Measurements from ENCODE around the gene VPS26A. TPM values are rescaled to one million over a fixed set of nuclear protein-coding genes. Genes with fewer than 3 reads are reported as not detected.

Gene VPS26A
- total RNA-seq, 1 experiment from 2014 or later: 37.4 TPM

DNA sequence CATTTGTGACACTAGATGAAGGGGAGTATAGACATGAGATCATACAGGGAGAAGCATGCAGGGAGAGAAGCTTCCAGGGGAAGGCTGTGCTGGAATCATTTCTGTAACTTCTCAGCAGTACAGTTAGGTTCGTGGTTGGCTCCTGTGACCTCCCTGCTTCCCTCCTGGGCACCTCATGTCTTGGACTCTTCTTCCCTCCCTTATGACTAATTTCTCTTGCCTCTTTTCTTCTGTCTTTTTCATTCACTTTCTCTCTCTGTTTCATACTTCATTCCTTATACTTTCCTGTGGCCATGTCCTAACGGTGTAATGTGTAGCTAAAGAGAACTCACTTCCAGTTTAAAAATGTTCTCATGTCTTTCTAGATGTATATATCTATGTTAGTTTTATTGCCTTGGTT lies 77.1 kb downstream of the VPS26A start:
- H3K4me3 Mint-ChIP-seq: no peak overlapping the region
- TF ChIP-seq NFE2L1 (CRISPR knock-in tag; IDR thresholded peaks at IDR 0.05) (no peak), ZNF425 (CRISPR knock-in tag; conservative IDR thresholded peaks at IDR 0.05) (no peak), USF1 (CRISPR knock-in tag; IDR thresholded peaks at IDR 0.05) (no peak), E2F1 (CRISPR knock-in tag; IDR thresholded peaks at IDR 0.05) (no peak)
- DNase-seq (ENCODE audit: low spot score) (no peak), ATAC-seq (no peak)
- POLR2A ChIA-PET: no interaction called here
- no peaks in the 10 kb centered on the region for H3K4me1 Mint-ChIP-seq
- H3K9me3 Mint-ChIP-seq: no peaks in the 10 kb centered on the region
- CTCF ChIA-PET: no interaction called here
- H3K27me3 Mint-ChIP-seq (ENCODE audit: low read depth): no peaks in the 10 kb centered on the region
- peaks cover 18% of the 10 kb centered on the region for H3K36me3 Mint-ChIP-seq
- H3K27ac Mint-ChIP-seq: no peak overlapping the region

DNA sequence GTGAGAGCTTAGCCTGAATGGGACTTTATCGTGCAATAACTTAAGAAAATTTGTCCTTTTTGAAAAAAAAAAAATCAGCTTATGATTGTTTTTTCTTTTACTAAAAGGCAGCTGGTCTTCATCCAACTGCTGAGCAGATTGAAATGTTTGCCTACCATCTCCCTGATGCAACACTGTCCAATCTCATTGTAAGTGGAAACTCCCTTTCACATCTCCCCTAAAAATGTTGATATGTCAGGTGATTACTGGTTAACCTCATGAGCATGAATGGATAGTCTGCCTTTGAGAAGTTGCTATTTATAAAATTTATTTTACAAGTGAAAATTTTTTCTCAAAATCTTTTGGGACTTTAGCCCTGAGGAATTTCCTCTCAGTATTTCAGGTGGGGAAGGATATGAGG lies 78.4 kb downstream of the VPS26A start:
- H3K27ac Mint-ChIP-seq: no peak overlapping the region
- ChIA-PET POLR2A (no interaction called here), CTCF (interaction anchor here (1.0 kb wide), 1 partner anchor 205 kb away, joined by 4 read pairs; no protein-coding TSS in a partner anchor)
- DNase-seq (ENCODE audit: low spot score) (no peak), ATAC-seq (no peak)
- TF ChIP-seq, protein P1, sequence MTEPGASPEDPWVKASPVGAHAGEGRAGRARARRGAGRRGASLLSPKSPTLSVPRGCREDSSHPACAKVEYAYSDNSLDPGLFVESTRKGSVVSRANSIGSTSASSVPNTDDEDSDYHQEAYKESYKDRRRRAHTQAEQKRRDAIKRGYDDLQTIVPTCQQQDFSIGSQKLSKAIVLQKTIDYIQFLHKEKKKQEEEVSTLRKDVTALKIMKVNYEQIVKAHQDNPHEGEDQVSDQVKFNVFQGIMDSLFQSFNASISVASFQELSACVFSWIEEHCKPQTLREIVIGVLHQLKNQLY (CRISPR knock-in tag; IDR thresholded peaks at IDR 0.05): no peak
- no peak for TF ChIP-seq GABPB1 (CRISPR knock-in tag; IDR thresholded peaks at IDR 0.05)
- no peak for TF ChIP-seq ATF3 (CRISPR knock-in tag; conservative IDR thresholded peaks at IDR 0.05)
- no peak for TF ChIP-seq ESRRA (CRISPR knock-in tag; IDR thresholded peaks at IDR 0.05; ENCODE audit: borderline replicate concordance)
- TF ChIP-seq NFATC4 (CRISPR knock-in tag; IDR thresholded peaks at IDR 0.05): no peak
- TF ChIP-seq SMAD4 (CRISPR knock-in tag; IDR thresholded peaks at IDR 0.05): no peak
- TF ChIP-seq, protein P2, sequence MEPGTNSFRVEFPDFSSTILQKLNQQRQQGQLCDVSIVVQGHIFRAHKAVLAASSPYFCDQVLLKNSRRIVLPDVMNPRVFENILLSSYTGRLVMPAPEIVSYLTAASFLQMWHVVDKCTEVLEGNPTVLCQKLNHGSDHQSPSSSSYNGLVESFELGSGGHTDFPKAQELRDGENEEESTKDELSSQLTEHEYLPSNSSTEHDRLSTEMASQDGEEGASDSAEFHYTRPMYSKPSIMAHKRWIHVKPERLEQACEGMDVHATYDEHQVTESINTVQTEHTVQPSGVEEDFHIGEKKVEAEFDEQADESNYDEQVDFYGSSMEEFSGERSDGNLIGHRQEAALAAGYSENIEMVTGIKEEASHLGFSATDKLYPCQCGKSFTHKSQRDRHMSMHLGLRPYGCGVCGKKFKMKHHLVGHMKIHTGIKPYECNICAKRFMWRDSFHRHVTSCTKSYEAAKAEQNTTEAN (CRISPR knock-in tag; IDR thresholded peaks at IDR 0.05): no peak
- TF ChIP-seq GTF2I (CRISPR knock-in tag; conservative IDR thresholded peaks at IDR 0.05): no peak
- TF ChIP-seq, protein P3, sequence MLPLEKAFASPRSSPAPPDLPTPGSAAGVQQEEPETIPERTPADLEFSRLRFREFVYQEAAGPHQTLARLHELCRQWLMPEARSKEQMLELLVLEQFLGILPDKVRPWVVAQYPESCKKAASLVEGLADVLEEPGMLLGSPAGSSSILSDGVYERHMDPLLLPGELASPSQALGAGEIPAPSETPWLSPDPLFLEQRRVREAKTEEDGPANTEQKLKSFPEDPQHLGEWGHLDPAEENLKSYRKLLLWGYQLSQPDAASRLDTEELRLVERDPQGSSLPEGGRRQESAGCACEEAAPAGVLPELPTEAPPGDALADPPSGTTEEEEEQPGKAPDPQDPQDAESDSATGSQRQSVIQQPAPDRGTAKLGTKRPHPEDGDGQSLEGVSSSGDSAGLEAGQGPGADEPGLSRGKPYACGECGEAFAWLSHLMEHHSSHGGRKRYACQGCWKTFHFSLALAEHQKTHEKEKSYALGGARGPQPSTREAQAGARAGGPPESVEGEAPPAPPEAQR (CRISPR knock-in tag; IDR thresholded peaks at IDR 0.05): no peak
- no peak for TF ChIP-seq MXD4 (CRISPR knock-in tag; IDR thresholded peaks at IDR 0.05; ENCODE audit: borderline replicate concordance)
- no peak for TF ChIP-seq JAZF1 (CRISPR knock-in tag; IDR thresholded peaks at IDR 0.05)
- H3K4me3 Mint-ChIP-seq: no peak overlapping the region
- H3K27me3 Mint-ChIP-seq (ENCODE audit: low read depth): no peaks in the 10 kb centered on the region
- peaks cover 22% of the 10 kb centered on the region for H3K36me3 Mint-ChIP-seq
- H3K4me1 Mint-ChIP-seq: no peaks in the 10 kb centered on the region
- no peaks in the 10 kb centered on the region for H3K9me3 Mint-ChIP-seq

GRCh38 chr10:69208761-69209160 lies 84.8 kb downstream of the VPS26A start:
- Mint-ChIP-seq H3K9me3 (no peaks in the 10 kb centered on the region), H3K36me3 (peaks cover 27% of the 10 kb centered on the region), H3K27ac (no peak overlapping the region), H3K27me3 (ENCODE audit: low read depth) (no peaks in the 10 kb centered on the region), H3K4me3 (no peak overlapping the region), H3K4me1 (no peaks in the 10 kb centered on the region)
- no peak for DNase-seq (ENCODE audit: low spot score)
- POLR2A ChIA-PET: no interaction called here
- ATAC-seq: no peak
- CTCF ChIA-PET: no interaction called here
- TF ChIP-seq MYBL2 (CRISPR knock-in tag; IDR thresholded peaks at IDR 0.05) (no peak), ATF6 (CRISPR knock-in tag; IDR thresholded peaks at IDR 0.05) (no peak), NR3C1 (CRISPR knock-in tag; conservative IDR thresholded peaks at IDR 0.05; ENCODE audit: low read depth) (no peak), FOXP1 (CRISPR knock-in tag; IDR thresholded peaks at IDR 0.05; ENCODE audit: borderline replicate concordance) (no peak), NR2C2 (CRISPR knock-in tag; IDR thresholded peaks at IDR 0.05) (no peak), TEAD1 (CRISPR knock-in tag; IDR thresholded peaks at IDR 0.05) (no peak), GTF2I (CRISPR knock-in tag; conservative IDR thresholded peaks at IDR 0.05) (no peak)
- TF ChIP-seq, protein P4, sequence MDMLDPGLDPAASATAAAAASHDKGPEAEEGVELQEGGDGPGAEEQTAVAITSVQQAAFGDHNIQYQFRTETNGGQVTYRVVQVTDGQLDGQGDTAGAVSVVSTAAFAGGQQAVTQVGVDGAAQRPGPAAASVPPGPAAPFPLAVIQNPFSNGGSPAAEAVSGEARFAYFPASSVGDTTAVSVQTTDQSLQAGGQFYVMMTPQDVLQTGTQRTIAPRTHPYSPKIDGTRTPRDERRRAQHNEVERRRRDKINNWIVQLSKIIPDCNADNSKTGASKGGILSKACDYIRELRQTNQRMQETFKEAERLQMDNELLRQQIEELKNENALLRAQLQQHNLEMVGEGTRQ (CRISPR knock-in tag; IDR thresholded peaks at IDR 0.05): no peak
